ENCODE measurements around the gene CMC2. TPM values are rescaled to one million over a fixed set of nuclear protein-coding genes. Genes with fewer than 3 reads are reported as not detected.

CMC2 gene
- total RNA-seq, 1 experiment from 2014 or later = 64.2 TPM

DNA sequence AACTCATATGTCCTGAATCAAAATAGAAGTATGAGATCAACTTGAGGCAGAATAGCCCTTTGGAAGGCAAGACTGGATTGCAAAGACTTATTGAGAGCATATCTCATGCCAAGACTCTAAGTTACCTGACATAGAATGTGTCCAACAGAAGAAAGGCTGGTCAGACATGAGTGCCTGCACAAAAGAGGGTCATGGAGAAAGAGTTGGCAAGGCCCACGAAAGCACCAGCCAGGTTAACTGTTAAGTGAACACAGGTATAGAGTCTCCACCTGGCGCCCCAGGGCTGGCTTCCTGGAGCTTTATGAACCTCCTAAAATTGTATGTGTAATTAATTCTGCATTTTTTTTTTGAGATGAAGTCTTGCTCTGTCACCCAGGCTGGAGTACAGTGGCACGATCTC is 71.0 kb downstream of the CMC2 start:
- Mint-ChIP-seq H3K27ac (no peak overlapping the region), H3K4me3 (no peak overlapping the region), H3K9me3 (no peaks in the 10 kb centered on the region; a peak in 1 of 5 replicates), H3K4me1 (peaks cover 21 to 23% of the 10 kb centered on the region in 2 experiments), H3K36me3 (ENCODE audit: insufficient read depth in 1 of 3, low read depth in 3 of 3) (no peaks in the 10 kb centered on the region), H3K27me3 (ENCODE audit: low read depth) (peaks cover 58% of the 10 kb centered on the region)
- H2BK20ac ChIP-seq (ENCODE audit: low read depth, low read length, poor library complexity, severe bottlenecking) = no peak overlapping the region
- H2AK5ac ChIP-seq (ENCODE audit: insufficient read length, low read length) = no peak overlapping the region
- no peaks in the 10 kb centered on the region for H3K79me2 ChIP-seq (ENCODE audit: insufficient read depth, low read length)
- TF ChIP-seq, protein P1, sequence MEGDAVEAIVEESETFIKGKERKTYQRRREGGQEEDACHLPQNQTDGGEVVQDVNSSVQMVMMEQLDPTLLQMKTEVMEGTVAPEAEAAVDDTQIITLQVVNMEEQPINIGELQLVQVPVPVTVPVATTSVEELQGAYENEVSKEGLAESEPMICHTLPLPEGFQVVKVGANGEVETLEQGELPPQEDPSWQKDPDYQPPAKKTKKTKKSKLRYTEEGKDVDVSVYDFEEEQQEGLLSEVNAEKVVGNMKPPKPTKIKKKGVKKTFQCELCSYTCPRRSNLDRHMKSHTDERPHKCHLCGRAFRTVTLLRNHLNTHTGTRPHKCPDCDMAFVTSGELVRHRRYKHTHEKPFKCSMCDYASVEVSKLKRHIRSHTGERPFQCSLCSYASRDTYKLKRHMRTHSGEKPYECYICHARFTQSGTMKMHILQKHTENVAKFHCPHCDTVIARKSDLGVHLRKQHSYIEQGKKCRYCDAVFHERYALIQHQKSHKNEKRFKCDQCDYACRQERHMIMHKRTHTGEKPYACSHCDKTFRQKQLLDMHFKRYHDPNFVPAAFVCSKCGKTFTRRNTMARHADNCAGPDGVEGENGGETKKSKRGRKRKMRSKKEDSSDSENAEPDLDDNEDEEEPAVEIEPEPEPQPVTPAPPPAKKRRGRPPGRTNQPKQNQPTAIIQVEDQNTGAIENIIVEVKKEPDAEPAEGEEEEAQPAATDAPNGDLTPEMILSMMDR (conservative IDR thresholded peaks at IDR 0.05) = no peak
- H3K9me3 ChIP-seq (ENCODE audit: control insufficient read depth, low read depth, low read length) = no peaks in the 10 kb centered on the region
- no peaks in the 10 kb centered on the region for H3K79me1 ChIP-seq (ENCODE audit: insufficient read depth, low read depth, low read length, poor library complexity, severe bottlenecking)
- H3K18ac ChIP-seq (ENCODE audit: insufficient read length, low read depth, low read length) = no peak overlapping the region
- no peak overlapping the region for H4K91ac ChIP-seq (ENCODE audit: insufficient read length, low read depth, low read length)
- no CpG with 5 or more reads among the region's 3 CpGs for WGBS (ENCODE audit: extremely low coverage, insufficient read length, low lambda C conversion rate)
- H4K20me1 ChIP-seq (ENCODE audit: control insufficient read depth, insufficient read depth, insufficient read length) = no peaks in the 10 kb centered on the region
- no peak overlapping the region for H3K14ac ChIP-seq (ENCODE audit: insufficient read depth, low read length)
- no peak for DNase-seq
- no peak overlapping the region for H3K9ac ChIP-seq (ENCODE audit: extremely low read depth, insufficient read length, low read length)
- no peak overlapping the region for H3K23ac ChIP-seq (ENCODE audit: insufficient read length, low read depth, low read length)
- H2BK15ac ChIP-seq (ENCODE audit: low read depth, low read length) = no peak overlapping the region
- H3T11ph ChIP-seq (ENCODE audit: low read length) = no peak overlapping the region
- no peak overlapping the region for H2AFZ ChIP-seq (ENCODE audit: low read length)
- H2BK12ac ChIP-seq (ENCODE audit: insufficient read length, low read depth, low read length) = no peak overlapping the region
- H4K5ac ChIP-seq (ENCODE audit: insufficient read length, low read depth, low read length) = no peak overlapping the region
- H3K27me3 ChIP-seq (ENCODE audit: insufficient read depth, low read length) = peaks cover 8% of the 10 kb centered on the region; the same call in 1 of the 2 replicates
- H2BK5ac ChIP-seq (ENCODE audit: insufficient read length, low read length) = no peak overlapping the region
- H3K4me1 ChIP-seq (ENCODE audit: insufficient read depth, low read length) = no peaks in the 10 kb centered on the region; the same call in 1 of the 2 replicates
- H3K27ac ChIP-seq (ENCODE audit: insufficient read length, low read depth, low read length) = no peak overlapping the region
- no peak overlapping the region for H2BK120ac ChIP-seq (ENCODE audit: low read depth, low read length, poor library complexity, severe bottlenecking)
- H3K56ac ChIP-seq (ENCODE audit: insufficient read length, low read depth, low read length) = no peak overlapping the region
- H3K4ac ChIP-seq (ENCODE audit: low read depth, low read length) = no peak overlapping the region
- H4K8ac ChIP-seq (replicated peaks; ENCODE audit: insufficient read length, low read depth, low read length) = no peak overlapping the region
- no peak overlapping the region for H3K4me2 ChIP-seq (ENCODE audit: insufficient read depth, insufficient read length, low read length)
- peaks cover 5% of the 10 kb centered on the region for H3K23me2 ChIP-seq (ENCODE audit: insufficient read length, low read depth, low read length, poor library complexity, severe bottlenecking)
